Esophagus muscularis mucosa (tissue), 3 donors: Measurements from ENCODE around the gene C10orf53.

ENCODE experiments used
- POLR2A ChIP-seq: fragments of 450-650 bp; IDR thresholded peaks from one replicate; pipeline ENCODE4 v1.6.1; 2017; ENCODE audit warnings: antibody characterized with exemption, moderate library complexity, mild to moderate bottlenecking, low read depth
- POLR2AphosphoS5 ChIP-seq, 2 donors: sonication (generic); formaldehyde crosslinking; IDR thresholded peaks; one replicate each; pipeline ENCODE4 v1.6.1; 2017; ENCODE audit warnings: antibody characterized with exemption in 2 of 2
- TF ChIP-seq, protein P1 (sequence below), 3 experiments: fragments of 200-600 bp in 2 of 3; fragments of 450-650 bp in 1 of 3; sonication (generic) in 2 of 3; IDR thresholded peaks; one replicate each; pipeline ENCODE4 v1.5.1; 2017 to 2019; ENCODE audit warnings: antibody characterized with exemption in 3 of 3, mild to moderate bottlenecking in 2 of 3, moderate library complexity in 1 of 3

DNA sequence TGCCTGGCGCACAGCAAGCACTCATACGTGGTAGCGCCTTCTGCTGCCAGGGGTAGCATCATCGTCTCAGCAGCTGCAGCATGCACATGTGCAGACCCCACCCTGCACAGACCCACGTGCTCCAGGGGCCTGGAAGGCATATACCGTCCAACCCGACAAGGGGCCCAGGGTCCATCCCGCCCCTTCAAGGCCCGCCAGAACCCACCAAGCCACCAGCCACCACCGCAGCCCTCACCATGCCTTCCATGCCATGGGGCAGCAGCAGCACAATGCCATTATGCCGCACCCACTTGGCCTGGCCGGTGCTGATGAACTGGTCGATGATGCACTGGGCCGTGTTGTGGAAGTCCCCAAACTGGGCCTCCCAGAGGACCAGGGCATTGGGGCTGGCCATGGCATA lies 60.0 kb downstream of the C10orf53 start:
- TF ChIP-seq, protein P1, sequence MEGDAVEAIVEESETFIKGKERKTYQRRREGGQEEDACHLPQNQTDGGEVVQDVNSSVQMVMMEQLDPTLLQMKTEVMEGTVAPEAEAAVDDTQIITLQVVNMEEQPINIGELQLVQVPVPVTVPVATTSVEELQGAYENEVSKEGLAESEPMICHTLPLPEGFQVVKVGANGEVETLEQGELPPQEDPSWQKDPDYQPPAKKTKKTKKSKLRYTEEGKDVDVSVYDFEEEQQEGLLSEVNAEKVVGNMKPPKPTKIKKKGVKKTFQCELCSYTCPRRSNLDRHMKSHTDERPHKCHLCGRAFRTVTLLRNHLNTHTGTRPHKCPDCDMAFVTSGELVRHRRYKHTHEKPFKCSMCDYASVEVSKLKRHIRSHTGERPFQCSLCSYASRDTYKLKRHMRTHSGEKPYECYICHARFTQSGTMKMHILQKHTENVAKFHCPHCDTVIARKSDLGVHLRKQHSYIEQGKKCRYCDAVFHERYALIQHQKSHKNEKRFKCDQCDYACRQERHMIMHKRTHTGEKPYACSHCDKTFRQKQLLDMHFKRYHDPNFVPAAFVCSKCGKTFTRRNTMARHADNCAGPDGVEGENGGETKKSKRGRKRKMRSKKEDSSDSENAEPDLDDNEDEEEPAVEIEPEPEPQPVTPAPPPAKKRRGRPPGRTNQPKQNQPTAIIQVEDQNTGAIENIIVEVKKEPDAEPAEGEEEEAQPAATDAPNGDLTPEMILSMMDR (IDR thresholded peaks at IDR 0.05), result no peak
- TF ChIP-seq POLR2AphosphoS5 (IDR thresholded peaks at IDR 0.05), result no peak
- no peak for TF ChIP-seq POLR2A
